ENCODE data around the gene ADAM33. TPM values are rescaled to one million over a fixed set of nuclear protein-coding genes. Genes with fewer than 3 reads are reported as not detected.

The ADAM33 gene
- total RNA-seq, 1 experiment from 2014 or later = not detected

DNA sequence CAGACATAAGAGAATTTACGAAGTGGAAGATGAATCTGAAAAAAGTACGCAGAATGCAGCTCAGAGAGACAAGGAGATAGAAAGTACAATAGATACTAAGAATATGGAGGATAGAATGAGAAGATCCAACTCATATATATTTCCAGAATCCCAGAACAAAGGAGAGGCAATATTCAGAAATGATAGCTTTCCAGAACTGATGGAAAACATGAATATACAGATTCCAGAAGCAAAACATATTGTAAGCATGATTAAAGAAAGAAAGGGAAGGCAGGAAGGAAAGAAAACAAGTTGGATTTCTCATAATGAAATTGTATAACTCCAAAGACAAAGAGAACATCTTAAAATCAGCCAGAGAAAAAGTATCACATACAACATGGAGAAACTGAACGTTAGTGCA is 41.6 kb downstream of the ADAM33 start:
- intact Hi-C loops (cut with micrococcal nuclease) = no loop called here
- CTCF ChIA-PET = no interaction called here
- TF ChIP-seq, protein P1, sequence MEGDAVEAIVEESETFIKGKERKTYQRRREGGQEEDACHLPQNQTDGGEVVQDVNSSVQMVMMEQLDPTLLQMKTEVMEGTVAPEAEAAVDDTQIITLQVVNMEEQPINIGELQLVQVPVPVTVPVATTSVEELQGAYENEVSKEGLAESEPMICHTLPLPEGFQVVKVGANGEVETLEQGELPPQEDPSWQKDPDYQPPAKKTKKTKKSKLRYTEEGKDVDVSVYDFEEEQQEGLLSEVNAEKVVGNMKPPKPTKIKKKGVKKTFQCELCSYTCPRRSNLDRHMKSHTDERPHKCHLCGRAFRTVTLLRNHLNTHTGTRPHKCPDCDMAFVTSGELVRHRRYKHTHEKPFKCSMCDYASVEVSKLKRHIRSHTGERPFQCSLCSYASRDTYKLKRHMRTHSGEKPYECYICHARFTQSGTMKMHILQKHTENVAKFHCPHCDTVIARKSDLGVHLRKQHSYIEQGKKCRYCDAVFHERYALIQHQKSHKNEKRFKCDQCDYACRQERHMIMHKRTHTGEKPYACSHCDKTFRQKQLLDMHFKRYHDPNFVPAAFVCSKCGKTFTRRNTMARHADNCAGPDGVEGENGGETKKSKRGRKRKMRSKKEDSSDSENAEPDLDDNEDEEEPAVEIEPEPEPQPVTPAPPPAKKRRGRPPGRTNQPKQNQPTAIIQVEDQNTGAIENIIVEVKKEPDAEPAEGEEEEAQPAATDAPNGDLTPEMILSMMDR (IDR thresholded peaks at IDR 0.05; ENCODE audit: unreplicated experiment) = no peak
- Mint-ChIP-seq H3K36me3 (ENCODE audit: insufficient read depth, unreplicated experiment) (peaks cover 25% of the 10 kb centered on the region), H3K4me3 (ENCODE audit: unreplicated experiment) (no peak overlapping the region), H3K4me1 (ENCODE audit: insufficient read depth, unreplicated experiment) (no peaks in the 10 kb centered on the region), H3K27ac (ENCODE audit: low read depth, unreplicated experiment) (no peak overlapping the region), H3K27me3 (ENCODE audit: insufficient read depth, unreplicated experiment) (no peaks in the 10 kb centered on the region), H3K9me3 (ENCODE audit: unreplicated experiment) (peaks cover 15% of the 10 kb centered on the region)
- BruUV-seq (replicated peaks) = no TSS peak
- DNase-seq (ENCODE audit: unreplicated experiment) = no peak
- POLR2A ChIA-PET = no interaction called here

DNA sequence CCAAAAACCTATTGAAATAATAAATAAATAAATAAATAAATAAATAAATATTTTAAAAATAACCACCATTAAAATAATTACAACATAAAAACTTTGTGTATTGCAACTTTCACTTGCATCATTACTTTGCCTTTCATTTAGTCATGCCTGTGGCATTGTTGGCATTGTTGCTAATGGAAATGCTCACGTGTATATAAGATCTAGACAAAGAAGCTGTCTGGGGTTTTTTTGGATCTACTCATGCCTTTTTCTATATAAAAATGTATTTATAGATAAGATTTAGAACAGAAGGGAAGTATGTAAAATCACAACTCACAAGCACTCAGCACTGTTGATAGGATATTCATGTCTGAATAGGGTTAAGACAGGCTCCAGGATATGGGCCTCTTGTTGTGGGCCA is 46.5 kb downstream of the ADAM33 start:
- no peak for DNase-seq (ENCODE audit: unreplicated experiment)
- CTCF ChIA-PET = interaction anchor here (0.6 to 2.1 kb wide), 2 partner anchors 21 to 130 kb away, joined by 4 to 5 read pairs; no protein-coding TSS in a partner anchor
- TF ChIP-seq, protein P1 (IDR thresholded peaks at IDR 0.05; ENCODE audit: unreplicated experiment) = no peak

DNA sequence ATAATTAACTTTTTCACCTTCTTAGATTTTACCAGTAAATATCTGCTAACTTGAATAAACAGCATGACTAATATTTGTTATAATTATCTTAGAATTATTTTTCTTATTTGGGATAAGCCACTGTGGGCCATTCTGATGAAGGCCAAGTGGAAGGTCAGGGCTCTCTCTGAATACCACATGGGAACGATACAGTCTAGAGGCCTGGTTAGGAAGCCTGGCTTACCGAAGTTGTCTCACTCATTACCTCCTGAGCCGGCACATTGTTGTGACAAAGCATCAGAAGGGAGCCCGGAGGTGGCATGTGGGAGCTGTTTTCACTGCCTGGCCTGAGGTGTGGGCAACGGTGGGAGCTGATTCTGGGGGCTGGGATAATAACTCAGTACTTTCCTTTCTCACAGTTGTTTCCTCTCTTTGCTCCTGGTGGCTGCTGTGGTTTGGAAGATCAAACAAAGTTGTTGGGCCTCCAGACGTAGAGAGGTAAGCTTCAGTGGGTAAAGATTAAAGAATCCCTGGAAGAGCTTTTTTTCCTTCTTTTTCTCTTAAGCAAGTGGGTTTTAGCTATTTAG is 47.8 kb downstream of the ADAM33 start:
- TF ChIP-seq, protein P1 (IDR thresholded peaks at IDR 0.05; ENCODE audit: unreplicated experiment) = no peak
- Mint-ChIP-seq H3K36me3 (ENCODE audit: insufficient read depth, unreplicated experiment) (peaks cover 11% of the 10 kb centered on the region), H3K9me3 (ENCODE audit: unreplicated experiment) (no peaks in the 10 kb centered on the region), H3K27me3 (ENCODE audit: insufficient read depth, unreplicated experiment) (no peaks in the 10 kb centered on the region), H3K4me1 (ENCODE audit: insufficient read depth, unreplicated experiment) (no peaks in the 10 kb centered on the region), H3K27ac (ENCODE audit: low read depth, unreplicated experiment) (no peak overlapping the region), H3K4me3 (ENCODE audit: unreplicated experiment) (no peak overlapping the region)
- ChIA-PET CTCF (interaction anchor here (0.6 to 2.1 kb wide), 4 partner anchors 14 to 69 kb away, joined by 3 to 5 read pairs (median 4); no protein-coding TSS in a partner anchor), POLR2A (no interaction called here)
- no TSS peak for BruUV-seq (replicated peaks)
- no peak for DNase-seq (ENCODE audit: unreplicated experiment)
- intact Hi-C loops (cut with micrococcal nuclease) = no loop called here

More for the DNA sequence above, 46.5 kb downstream of the ADAM33 start:
- BruUV-seq (replicated peaks) = no TSS peak
- peaks cover 6% of the 10 kb centered on the region for H3K9me3 Mint-ChIP-seq (ENCODE audit: unreplicated experiment)
- intact Hi-C loops (cut with micrococcal nuclease) = no loop called here
- no peak overlapping the region for H3K4me3 Mint-ChIP-seq (ENCODE audit: unreplicated experiment)
- H3K27ac Mint-ChIP-seq (ENCODE audit: low read depth, unreplicated experiment) = no peak overlapping the region
- no peaks in the 10 kb centered on the region for H3K27me3 Mint-ChIP-seq (ENCODE audit: insufficient read depth, unreplicated experiment)
- H3K4me1 Mint-ChIP-seq (ENCODE audit: insufficient read depth, unreplicated experiment) = no peaks in the 10 kb centered on the region
- POLR2A ChIA-PET = no interaction called here
- H3K36me3 Mint-ChIP-seq (ENCODE audit: insufficient read depth, unreplicated experiment) = peaks cover 13% of the 10 kb centered on the region

DNA sequence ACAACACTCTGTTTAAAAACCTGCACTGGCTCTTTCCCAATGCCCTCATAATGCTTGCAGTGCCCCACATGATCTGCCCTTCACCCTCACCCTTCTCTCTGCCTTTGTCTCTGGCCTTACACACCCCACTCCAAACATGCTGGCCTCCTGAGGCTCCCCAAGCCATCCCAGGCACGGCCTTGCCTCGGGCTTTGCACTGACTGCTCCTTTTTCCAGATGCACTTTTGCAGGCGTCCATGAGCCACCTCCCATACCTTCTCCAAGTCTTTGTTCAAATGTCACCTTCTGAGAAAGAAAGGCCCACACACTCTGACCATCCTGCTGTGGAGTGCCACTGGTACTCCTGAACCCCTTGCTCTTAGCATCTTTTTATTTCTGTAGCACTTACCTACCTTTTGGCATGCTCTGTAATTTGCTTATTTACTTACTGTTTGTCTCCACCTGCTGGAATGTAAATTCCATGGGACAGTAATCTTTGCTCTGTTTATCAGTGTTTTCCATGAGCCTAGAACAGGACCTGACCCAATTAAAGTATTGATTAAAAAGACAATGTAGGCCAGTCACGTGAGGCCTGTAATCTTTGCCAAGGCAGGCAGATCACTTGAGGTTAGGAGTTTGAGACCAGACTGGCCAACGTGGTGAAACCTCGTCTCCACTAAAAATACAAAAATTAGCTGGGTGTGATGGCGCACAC is 49.4 kb downstream of the ADAM33 start:
- intact Hi-C loops (cut with micrococcal nuclease) = loop anchor here (1.0 kb wide), 1 partner anchor 69 kb away; no protein-coding TSS in a partner anchor
- DNase-seq (ENCODE audit: unreplicated experiment) = no peak
- no TSS peak for BruUV-seq (replicated peaks)
- Mint-ChIP-seq H3K4me1 (ENCODE audit: insufficient read depth, unreplicated experiment) (no peaks in the 10 kb centered on the region), H3K27me3 (ENCODE audit: insufficient read depth, unreplicated experiment) (no peaks in the 10 kb centered on the region), H3K27ac (ENCODE audit: low read depth, unreplicated experiment) (no peak overlapping the region), H3K9me3 (ENCODE audit: unreplicated experiment) (no peaks in the 10 kb centered on the region), H3K36me3 (ENCODE audit: insufficient read depth, unreplicated experiment) (peaks cover 16% of the 10 kb centered on the region), H3K4me3 (ENCODE audit: unreplicated experiment) (no peak overlapping the region)
- TF ChIP-seq, protein P1 (IDR thresholded peaks at IDR 0.05; ENCODE audit: unreplicated experiment) = peak; percentile 12
- ChIA-PET POLR2A (no interaction called here), CTCF (interaction anchor here (0.7 to 0.8 kb wide), 4 partner anchors 20 to 225 kb away, joined by 3 to 5 read pairs (median 3); no protein-coding TSS in a partner anchor)

Data from MCF 10A (cell line).